ENCODE measurements around the gene GIGYF2.
"Not testable (repeated sequence)": the region's sequence is repeated elsewhere in the genome, so short reads cannot be mapped to it uniquely, and the experiment has no call there.

Gene GIGYF2

GRCh38 chr2:232894746-232895145 lies 197.6 kb downstream of the GIGYF2 start:
- no peak for DNase-seq (ENCODE audit: low read depth)

DNA sequence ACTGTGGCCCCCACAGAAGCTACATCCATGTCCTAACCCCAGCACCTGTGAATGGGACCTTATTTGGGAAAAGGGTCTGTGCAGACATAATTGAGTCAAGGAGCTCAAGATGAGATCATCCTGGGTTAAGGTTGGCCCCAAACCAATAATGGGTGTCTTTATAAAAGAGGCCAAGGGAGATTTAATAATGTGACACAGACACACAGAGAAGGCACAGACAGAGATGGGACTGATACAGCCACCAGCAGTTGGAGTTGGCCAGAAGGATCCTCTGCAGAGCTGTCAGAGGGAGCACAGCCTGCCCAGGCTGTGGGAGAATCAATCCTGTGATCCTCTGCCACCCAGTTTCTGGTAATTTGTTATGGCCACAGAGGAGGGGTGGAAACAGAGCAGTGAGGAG lies 199.0 kb downstream of the GIGYF2 start:
- DNase-seq (ENCODE audit: low read depth) = no peak

DNA sequence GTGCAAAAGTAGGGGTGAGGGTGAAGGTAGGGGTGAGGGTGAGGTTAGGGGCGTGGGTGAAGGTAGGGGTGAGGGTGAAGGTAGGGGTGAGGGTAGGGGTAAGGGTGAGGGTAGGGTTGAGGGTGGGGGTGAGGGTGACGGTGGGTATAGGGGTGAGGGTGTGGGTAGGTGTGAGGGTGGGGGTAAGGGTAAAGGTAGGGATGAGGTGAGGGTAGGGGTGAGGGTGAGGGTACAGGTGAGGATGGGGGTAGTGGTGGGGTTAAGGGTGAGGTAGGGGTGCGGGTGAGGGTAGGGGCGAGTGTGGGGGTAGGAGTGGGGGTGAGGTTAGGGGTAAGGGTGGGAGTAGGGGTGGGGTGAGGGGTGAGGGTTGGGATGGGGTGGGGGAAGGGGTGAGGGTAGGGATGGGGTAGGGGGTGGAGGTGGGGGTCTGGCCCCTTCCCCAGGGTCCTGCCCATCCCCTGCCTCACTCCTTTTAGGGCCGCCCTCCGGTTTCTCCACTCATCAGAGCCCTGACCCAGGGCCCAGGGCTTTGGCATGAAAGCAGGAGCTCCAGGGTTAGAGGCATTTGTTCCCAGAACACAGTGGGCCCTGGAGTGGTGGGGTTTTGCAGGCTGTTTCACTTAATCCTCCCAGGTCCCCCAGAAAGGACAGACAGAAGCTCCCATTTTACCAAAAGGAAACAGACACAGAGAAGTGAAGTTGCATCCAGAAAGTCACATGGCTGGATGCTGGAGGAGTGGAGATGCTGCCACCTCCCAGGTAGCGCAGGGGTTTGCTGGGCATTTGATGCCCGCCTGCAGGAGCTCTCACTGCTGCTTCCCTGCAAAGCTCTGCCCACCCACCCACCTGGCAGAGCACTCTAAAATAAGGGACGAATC lies 199.8 kb downstream of the GIGYF2 start:
- no peak for DNase-seq (ENCODE audit: low read depth)

DNA sequence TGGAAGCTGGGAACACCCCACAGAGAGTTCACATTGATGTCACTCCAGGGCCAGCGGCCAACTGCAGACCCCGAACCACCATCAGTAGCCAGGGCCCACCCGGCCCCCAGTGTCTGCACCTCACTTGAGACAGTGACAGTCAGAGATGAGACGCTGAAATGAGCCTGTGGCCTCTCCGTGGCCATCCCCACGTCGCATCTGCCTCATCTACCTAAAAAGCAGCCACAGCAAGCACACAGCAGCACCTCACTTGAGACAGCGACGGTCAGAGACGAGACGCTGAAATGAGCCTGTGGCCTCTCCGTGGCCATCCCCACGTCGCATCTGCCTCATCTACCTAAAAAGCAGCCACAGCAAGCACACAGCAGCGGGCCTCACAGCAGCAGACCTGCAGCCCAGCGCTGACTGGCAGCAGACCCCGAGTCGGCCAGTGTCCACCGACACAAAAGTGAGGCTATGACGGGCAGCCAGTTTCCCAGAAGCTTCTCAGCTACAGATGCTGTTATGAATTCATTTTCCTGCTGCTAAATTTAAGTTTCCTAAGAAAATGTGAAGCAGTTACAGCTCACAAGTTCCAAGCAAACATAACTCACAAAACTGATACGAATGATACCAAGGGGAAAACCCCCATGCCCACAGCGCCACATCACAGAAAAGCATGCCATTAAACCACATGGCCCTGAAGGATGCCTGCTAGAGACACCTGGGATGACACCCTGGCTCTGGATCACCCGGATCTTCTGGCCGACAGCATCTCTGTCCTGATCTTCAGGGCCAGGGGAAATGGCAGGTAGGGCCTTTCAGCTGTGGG lies 200.7 kb downstream of the GIGYF2 start:
- DNase-seq (ENCODE audit: low read depth) = no peak

DNA sequence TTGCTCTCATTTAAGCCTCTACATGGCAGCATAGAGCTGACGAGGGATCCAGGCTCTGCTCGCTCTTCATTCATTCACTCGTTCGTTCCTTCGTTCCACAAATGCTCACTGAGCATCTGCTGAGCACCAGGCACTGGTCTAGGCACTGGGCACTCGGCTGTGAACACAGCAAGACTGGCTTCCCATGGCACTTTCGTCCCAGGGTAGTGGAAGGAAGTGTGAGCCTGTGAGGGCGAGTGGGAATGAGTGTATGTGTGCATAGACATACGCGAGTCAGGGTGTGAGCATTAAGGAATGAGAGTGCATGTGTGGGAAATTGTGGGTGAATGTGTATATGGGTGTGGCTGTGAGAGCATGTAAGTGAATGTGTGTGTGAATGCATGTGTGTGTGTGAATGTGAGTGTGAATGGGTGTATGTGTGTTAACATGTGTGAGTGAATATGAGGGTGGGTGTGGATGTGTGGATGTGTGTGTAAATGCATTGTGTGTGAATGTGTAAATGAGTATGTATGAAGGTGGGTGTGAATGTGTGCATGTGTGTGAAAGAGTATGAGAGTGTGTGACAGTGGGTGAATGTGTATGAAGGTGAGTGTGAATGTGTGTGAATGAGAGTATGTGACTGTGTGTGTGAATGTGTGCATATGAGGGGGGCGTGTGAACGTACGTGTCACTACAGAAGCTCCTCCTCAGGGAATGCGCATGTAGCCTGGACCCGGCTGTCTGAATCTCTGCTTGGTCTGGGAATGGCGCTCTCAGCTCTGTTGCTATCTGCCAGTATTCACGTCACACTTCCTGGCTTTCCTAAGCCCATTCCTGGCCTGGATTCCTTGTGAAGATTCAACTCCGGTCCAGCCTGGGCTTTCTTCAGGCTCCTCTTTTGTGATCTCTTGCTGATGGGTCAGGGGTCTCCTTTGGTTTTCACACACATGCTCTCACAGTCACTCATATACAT lies 201.7 kb downstream of the GIGYF2 start:
- no peak for DNase-seq (ENCODE audit: low read depth)

- DNase-seq (ENCODE audit: low read depth) = no peak
Measured at GRCh38 chr2:232900811-232901735, 203.9 kb downstream of the GIGYF2 start.

DNA sequence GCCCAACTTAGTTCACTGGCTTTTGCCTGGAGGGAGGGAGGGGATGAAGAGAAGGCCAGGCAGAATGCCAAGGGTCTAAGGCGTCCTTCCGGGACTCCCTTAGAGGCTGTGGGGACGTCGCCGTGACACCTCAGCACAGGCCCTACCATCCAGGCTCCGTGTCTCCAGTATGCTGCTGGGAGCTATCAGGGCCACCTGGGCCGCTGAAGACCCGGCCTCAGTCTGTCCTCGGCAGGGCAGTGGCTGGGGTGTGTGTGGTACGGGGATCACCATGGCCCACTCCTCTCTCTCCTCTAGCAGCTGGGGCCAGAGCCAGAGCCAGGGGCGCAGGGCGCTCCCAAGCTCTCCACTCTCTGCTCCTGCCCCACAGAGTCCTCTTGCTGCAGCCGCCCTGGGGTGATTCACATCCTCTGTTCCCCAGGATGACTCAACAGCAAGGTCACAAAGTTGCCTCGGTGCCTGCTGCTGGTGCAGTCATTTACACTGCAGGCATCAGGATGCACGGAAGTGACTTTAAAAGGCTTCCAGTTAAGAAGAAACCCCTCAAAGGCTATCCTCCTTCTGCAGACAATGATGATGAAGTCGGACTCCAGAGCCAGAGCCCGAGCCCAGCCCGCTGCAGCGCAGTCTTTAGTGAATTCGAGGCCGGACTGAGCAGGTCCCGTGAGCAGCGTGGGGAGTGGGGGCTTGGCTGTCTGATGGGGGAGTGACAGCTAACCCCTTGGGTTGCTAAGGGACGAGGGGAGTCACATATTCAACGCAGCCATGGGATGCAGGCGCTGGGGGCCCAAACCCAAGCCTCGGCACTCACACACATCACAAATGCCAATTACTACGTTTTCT lies 204.8 kb downstream of the GIGYF2 start:
- no peak for DNase-seq (ENCODE audit: low read depth)

DNA sequence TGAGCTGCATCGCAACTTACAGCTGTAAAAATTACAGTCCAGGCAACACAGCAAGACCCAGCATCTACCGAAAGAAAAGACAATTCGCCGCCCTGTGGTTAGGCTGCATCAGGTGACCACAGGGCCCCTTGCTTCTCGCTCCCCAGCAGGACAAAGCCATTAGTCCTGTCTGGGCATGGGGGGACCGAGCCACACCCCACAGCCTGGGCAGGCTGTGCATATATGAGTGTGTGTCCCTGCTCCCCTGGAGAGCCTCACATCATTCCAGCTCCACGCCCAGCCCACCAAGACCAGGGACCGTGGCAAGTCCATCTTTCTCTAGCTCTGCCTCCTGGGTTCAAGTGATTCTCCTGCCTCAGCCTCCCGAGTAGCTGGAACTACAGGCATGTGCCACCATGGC lies 206.9 kb downstream of the GIGYF2 start:
- no peak for DNase-seq (ENCODE audit: low read depth)

DNA sequence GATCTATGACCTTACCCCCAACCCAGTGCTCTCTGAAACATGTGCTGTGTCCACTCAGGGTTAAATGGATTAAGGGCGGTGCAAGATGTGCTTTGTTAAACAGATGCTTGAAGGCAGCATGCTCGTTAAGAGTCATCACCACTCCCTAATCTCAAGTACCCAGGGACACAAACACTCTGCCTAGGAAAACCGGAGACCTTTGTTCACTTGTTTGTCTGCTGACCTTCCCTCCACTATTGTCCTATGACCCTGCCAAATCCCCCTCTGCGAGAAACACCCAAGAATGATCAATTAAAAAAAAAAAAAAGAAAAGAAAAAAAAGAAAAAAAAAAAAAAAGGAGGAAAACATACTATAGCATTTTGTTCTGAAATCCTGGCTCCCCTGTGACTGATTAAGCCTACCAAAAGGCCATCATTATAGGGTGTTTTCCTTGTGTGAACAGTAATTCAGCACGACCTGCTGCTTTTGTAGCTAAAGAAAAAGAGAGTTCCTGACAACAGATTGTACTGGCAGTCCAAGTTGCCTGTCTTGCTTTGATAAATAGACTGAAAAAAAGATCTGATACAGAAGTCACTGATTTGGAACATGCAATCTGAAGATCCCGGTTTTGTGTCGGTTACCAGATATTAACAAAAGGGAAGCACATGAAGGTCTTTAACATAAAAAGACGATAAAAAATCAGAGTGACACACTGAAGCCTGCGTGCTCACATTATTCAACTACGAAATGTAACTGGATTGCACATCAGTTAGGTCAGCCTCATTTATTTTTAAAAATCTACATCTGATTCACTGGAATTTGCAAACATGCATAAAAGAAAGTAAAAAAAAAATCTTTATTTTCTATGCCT lies 210.0 kb downstream of the GIGYF2 start:
- DNase-seq (ENCODE audit: low read depth) = not testable (repeated sequence)

DNA sequence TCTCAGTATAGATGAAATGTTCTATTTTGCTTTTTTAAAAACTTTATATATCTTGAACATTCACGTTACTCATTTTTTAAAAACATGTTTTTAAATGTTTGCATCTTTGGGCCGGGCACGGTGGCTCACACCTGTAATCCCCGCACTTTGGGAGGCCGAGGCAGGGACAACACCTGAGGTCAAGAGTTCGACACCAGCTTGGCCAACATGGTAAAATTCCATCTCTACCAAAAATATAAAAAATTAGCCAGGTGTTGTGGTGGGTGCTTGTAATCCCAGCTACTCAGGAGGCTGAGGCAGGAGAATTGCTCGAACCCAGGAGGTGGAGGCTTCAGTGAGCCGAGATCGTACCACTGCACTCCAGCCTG lies 210.6 kb downstream of the GIGYF2 start:
- not testable (repeated sequence) for DNase-seq (ENCODE audit: low read depth)

GRCh38 chr2:232908695-232909094 lies 211.6 kb downstream of the GIGYF2 start:
- DNase-seq (ENCODE audit: low read depth) = no peak

All from stimulated activated CD8-positive, alpha-beta memory T cell treated with anti-CD3 and anti-CD28 coated beads, Interleukin-15, amount 100 ng/mL, for 1 hour (primary cell).